Bladder microvascular endothelial cell (primary cell): ENCODE measurements around the gene ANAPC1. TPM values are rescaled to one million over a fixed set of nuclear protein-coding genes. Genes with fewer than 3 reads are reported as not detected.

Source experiments
- total RNA-seq: library from RNA; depleted of rRNA; stranded (reverse); fragments of >200 nt; gene quantifications from 2 replicates; pipeline ENCODE4 v1.2.3, GENCODE V29; 2014

Gene ANAPC1, protein sequence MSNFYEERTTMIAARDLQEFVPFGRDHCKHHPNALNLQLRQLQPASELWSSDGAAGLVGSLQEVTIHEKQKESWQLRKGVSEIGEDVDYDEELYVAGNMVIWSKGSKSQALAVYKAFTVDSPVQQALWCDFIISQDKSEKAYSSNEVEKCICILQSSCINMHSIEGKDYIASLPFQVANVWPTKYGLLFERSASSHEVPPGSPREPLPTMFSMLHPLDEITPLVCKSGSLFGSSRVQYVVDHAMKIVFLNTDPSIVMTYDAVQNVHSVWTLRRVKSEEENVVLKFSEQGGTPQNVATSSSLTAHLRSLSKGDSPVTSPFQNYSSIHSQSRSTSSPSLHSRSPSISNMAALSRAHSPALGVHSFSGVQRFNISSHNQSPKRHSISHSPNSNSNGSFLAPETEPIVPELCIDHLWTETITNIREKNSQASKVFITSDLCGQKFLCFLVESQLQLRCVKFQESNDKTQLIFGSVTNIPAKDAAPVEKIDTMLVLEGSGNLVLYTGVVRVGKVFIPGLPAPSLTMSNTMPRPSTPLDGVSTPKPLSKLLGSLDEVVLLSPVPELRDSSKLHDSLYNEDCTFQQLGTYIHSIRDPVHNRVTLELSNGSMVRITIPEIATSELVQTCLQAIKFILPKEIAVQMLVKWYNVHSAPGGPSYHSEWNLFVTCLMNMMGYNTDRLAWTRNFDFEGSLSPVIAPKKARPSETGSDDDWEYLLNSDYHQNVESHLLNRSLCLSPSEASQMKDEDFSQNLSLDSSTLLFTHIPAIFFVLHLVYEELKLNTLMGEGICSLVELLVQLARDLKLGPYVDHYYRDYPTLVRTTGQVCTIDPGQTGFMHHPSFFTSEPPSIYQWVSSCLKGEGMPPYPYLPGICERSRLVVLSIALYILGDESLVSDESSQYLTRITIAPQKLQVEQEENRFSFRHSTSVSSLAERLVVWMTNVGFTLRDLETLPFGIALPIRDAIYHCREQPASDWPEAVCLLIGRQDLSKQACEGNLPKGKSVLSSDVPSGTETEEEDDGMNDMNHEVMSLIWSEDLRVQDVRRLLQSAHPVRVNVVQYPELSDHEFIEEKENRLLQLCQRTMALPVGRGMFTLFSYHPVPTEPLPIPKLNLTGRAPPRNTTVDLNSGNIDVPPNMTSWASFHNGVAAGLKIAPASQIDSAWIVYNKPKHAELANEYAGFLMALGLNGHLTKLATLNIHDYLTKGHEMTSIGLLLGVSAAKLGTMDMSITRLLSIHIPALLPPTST (N-terminal part only)
- 41.6 and 98.9 TPM in 2 replicates for total RNA-seq

DNA sequence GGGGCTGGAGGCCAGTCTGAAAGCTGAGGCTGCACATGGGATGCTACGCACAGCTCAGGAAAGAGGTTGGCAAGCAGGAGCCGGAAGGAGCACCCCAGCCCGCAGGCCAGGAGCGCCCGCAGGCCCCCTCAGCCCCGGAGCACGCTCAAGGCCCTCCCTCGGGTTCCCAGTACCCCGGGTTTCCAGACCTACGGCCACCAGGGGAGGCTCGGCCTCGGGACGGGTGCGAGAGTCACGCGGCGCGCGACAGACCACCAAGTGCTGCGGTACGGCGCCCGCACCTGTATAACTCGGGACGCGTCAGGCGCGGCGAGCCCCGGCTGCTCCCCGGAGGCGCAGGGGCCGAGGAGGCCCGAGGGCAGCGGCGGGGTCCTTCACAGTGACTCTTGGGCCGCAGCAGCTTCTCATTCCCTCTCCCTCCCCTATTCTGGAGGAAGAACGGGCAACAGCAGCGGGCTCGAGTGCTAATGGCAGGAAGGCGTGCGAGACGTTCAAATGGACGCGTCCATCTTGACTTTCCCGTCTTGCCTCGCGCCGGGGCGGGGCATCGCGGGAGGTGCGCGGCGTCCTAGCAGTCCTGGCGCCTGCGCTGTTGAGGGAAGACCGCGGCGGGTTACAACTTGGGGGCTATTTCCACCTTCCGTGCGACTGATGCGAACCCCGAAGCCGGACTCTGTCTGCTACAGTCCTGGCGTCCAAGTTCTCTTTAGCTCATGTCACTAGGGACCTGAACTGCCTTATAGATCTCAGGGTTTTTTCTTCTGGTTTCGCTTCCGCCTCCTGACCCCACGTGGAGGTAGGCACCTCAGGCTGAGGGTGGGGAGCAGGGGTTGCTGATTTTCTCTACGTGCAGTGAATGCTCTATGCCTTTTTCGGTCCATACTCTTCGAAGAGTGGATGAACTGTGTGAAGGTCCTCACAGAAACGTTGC lies at the start of gene ANAPC1:
TSS of gene ANAPC1 (minus strand) at position 533 of the 931 bp plus-strand sequence. CDS start 3,368 bp downstream, outside the sequence.

DNA sequence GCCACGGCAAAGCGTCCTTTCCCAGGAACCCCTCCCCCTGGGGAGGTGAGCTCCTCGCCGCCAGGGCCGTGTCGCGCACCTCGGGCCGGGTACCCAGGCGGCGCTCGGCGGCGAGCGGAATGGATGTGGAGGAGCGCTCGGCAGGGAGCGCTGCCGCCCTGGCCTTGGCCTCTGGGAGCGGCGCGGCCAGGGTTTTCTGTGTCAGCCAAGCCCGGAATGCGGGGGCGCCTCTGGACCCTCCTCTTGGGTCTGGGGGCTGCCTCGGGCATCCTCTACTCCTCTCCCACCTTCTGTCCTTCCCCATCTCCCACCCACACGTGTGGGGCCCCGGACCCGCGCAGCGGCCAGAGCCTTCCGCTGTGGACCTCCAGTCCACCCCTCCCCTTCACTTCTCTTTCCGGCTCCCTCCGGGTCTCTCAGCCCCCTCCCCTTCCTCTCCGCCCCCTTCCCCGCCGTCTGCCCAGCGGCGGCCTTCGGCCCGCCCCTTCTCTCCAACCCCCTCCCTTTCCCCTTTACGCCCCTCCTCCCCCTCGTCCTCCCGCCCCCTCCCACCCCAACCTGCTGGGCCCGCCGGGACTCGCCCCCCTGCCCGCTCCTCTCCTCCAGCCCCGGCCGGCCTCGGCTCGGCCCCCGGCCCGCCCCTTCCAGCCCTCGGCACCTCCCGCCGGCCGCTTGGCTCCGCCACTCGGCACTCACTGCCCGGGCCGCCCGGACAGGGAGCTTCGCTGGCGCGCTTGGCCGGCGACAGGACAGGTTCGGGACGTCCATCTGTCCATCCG lies 14.1 kb upstream of the ANAPC1 start, which contains the start of gene MERTK:
TSS of gene MERTK (plus strand) at position 684 of the 779 bp plus-strand sequence. CDS start 129 bp downstream, outside the sequence.

Other genes starting within 250 kb of the ANAPC1 start
- 11.2 and 44.7 TPM in 2 replicates for gene MERTK, start 14.4 kb upstream of the ANAPC1 start, total RNA-seq
- gene TMEM87B, start 171.1 kb upstream of the ANAPC1 start, total RNA-seq, result 15.2 and 75.4 TPM in 2 replicates